GM08714 (cell line): ENCODE measurements around the gene NSUN4.

Source experiments
- H3K4me3 ChIP-seq: fragments of 200-500 bp; sonication (Bioruptor generic); 2 replicates; pipeline ENCODE4 v1.5.1; 2014; ENCODE audit warnings: mild to moderate bottlenecking, low read length, inconsistent platforms
- ZNF274 ChIP-seq: IDR thresholded peaks from 2 replicates; pipeline ENCODE4 v1.6.1; 2012; ENCODE audit warnings: mild to moderate bottlenecking, low read depth, low read length

NSUN4 gene

DNA sequence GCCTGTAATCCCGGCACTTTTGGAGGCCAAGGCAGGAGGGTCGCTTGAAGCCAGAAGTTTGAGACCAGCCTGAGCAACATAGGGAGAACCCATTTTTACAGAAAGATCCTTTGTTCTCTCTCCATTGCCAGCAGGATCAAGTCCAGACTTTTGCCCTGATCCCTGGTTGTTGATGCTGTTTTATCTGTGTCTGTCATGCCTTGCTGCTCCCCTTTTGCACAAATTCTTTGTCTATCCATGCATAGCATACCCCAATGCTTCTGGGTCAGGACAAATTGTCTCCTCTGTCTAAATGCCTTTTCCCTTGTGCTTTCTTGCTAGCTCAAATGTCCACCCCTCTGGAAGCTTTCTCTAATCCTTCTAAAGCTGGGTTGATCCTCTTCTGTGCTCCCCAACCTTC, 28.2 kb downstream of the NSUN4 start:
- no peak for TF ChIP-seq ZNF274
- H3K4me3 ChIP-seq: no peak overlapping the region

DNA sequence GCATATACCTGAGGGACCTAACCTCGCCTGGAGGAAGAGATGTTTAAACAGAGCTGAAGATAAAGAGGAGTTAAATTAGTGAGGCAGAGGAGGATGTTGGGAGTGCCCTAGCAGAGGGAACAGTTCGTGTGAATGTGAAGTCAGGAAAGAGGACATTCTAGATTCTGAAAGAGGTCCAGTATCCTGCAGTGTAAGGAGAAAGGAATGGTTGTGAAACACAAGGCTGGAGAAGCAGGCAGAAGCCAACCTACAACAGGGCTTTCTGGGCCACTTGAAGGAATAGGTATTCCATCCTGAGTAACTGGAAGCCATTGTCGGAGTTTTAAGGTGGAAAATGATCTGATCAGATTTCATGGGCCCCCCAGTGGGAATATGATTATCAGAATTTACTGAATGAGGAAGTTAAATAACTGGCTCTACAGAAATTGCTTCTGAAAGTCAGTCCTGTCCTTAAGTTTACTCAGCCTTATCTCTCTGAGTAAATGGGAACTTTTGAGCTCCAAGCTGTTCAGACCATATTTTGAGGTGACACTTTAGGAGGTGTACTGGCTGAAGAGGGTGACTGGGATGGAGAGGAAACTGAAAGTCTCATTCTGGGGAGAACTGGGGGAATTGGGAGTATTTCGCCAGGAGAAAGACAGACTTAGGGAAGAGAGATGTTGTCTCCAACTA, 29.1 kb downstream of the NSUN4 start:
- TF ChIP-seq ZNF274: no peak
- H3K4me3 ChIP-seq: no peak overlapping the region

DNA sequence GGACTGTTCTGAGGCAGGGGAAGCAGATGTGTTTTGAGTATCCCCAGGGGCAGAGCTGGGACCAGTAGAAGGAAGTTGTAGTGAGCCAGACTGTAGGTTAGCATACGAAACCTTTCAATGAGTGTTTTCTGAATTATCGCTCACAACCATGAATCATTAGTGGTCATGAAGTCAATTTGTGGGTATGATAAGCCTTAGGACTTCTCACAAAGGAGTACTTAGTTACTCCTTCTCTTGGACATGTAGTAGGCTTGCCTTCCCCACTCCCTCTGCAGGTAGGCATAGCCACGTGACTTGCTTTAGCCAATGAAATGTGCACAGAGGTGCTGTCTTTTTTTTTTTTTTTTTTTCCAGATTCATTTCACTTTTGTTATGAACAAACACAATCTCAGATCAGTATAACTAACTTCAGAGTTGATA, 29.6 kb downstream of the NSUN4 start:
- H3K4me3 ChIP-seq: no peak overlapping the region
- TF ChIP-seq ZNF274: no peak

DNA sequence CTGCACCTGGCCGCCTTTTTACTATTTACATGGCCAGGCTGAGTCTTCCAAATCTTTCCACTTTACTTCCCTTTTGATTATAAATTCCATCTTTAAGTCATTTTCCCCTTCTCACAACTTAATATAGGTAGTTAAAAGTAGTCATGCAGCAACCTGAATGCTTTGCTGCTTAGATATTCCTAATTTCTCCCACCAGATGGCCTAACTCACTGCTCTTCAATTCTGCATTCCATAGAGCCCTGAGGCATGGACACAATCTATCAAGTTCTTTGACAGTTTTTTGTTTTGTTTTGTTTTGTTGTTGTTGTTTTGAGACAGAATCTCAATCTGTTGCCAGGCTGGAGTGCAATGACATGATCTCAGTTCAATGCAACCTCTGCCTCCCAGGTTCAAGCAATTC, 31.8 kb downstream of the NSUN4 start:
- H3K4me3 ChIP-seq: no peak overlapping the region
- no peak for TF ChIP-seq ZNF274

DNA sequence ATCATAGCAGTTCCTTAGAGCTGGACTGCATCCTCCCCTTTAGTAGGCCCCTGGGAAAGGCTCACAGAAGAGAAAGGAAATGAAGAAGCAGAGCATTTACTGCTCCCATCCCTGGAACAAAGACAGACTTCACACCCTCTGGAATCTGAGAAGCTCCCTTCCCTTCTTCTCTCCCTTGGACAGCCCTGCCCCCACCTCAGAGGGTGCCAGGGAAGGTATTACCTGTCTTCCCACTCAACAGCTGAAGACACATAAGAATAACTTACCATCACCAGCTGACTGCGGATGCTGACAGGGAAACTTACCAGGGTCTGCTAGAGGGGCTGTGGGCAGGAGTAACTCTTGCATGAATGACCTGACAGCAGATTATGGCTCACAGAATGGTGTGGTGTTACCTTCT, 39.4 kb downstream of the NSUN4 start:
- no peak for TF ChIP-seq ZNF274
- no peak overlapping the region for H3K4me3 ChIP-seq

DNA sequence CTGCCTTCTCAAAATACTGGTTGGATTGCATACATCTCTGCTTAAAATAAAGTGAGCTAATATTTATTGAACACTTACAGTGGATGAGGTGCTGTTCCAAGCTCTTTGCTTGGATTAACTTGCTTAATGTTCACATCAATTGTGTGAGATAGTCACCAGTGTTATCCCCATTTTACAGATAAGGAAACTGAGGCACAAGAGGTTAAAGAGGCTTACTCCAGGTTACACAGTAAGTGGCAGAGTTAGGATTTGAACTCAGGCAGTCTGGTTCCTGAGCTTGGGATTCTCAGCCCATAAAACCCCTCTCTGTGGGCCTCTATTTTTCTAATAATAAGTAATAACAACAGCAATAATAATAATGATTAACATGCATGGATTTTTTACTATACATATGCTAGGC, 39.9 kb downstream of the NSUN4 start:
- no peak overlapping the region for H3K4me3 ChIP-seq
- no peak for TF ChIP-seq ZNF274

DNA sequence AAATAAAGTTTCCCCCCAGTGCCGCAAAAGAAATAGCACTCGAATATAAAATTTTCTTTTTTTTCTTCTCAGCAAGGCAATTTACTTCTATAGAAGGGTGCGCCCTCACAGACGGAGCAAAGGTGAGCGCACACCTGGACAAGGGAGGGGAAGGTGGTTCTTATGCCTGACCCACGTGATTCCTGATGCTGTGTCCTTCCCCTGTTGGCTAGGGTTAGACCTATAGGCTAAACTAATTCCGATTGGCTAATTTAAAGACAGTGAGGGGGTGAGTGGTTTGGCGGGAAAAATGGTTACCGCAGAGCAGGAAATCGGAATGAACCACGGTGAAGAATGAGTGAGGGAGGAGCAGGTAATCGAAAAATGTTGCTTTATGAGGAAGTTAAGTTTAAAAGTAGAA, 52.9 kb downstream of the NSUN4 start:
- no peak overlapping the region for H3K4me3 ChIP-seq
- TF ChIP-seq ZNF274: no peak

DNA sequence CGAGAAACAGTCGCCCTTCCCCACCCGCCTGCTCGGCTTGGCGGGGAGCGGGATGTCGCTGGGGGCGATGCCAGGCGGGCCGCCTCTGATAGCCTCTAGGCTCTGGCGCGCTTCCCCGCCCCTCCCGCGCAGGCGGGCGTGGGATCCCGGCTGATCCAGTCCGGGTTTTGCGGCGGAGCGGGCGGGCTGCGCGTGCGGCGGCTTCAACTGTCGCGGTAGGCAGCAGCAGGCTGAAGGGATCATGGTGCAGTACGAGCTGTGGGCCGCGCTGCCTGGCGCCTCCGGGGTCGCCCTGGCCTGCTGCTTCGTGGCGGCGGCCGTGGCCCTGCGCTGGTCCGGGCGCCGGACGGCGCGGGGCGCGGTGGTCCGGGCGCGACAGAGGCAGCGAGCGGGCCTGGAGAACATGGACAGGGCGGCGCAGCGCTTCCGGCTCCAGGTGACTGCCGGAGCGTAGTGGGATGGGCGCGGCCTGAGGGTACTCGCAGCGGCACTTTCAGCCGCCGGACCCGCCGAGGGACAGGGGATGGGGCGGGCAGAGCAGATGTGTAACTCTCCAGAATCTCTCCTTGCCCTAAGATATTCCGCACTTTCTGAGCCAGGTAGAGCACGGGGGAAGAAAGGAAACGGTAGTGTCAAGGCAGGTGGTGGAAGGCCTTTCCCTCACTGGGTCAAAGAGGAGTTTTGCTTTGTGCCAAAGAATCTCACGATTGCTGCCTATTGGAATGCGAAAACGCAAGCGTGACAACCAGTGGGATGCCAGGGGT, 53.7 kb downstream of the NSUN4 start, which contains the start of gene FAAH:
TSS of gene FAAH (plus strand) at position 210 of the 764 bp plus-strand sequence. CDS start at position 242, 32 bp downstream.
- peak within 1 kb of the TSS; percentile 19; the same call in 1 of the 2 replicates for H3K4me3 ChIP-seq

DNA sequence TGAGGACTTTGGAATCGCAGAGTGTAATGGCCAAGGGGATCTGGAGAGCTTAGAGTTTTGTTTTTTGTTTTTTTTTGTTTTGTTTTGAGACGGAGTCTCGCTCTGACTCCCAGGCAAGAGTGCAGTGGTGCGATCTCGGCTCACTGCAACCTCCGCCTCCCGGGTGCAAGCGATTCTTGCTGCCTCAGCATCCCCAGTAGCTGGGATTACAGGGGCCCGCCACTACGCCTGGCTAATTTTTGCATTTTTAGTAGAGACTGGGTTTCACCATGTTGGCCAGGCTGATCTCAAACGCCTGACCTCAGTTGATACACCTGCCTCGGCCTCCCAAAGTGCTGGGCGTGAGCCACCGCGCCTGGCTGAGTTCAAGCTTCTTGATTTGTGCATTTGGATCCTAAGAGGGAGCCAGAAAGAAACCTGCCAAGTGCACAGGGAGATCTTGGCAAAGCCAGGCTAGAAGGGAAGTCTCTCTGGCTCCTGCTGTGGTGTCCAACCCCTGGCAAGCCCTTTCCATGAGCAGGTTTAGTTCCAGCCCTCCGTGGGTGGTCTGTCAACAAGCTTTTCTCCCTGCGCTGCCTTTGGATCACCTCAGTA, 54.4 kb downstream of the NSUN4 start:
- H3K4me3 ChIP-seq: no peak overlapping the region
- TF ChIP-seq ZNF274: no peak

More for the DNA sequence above, 53.7 kb downstream of the NSUN4 start, which contains the start of gene FAAH:
- TF ChIP-seq ZNF274: no peak

DNA sequence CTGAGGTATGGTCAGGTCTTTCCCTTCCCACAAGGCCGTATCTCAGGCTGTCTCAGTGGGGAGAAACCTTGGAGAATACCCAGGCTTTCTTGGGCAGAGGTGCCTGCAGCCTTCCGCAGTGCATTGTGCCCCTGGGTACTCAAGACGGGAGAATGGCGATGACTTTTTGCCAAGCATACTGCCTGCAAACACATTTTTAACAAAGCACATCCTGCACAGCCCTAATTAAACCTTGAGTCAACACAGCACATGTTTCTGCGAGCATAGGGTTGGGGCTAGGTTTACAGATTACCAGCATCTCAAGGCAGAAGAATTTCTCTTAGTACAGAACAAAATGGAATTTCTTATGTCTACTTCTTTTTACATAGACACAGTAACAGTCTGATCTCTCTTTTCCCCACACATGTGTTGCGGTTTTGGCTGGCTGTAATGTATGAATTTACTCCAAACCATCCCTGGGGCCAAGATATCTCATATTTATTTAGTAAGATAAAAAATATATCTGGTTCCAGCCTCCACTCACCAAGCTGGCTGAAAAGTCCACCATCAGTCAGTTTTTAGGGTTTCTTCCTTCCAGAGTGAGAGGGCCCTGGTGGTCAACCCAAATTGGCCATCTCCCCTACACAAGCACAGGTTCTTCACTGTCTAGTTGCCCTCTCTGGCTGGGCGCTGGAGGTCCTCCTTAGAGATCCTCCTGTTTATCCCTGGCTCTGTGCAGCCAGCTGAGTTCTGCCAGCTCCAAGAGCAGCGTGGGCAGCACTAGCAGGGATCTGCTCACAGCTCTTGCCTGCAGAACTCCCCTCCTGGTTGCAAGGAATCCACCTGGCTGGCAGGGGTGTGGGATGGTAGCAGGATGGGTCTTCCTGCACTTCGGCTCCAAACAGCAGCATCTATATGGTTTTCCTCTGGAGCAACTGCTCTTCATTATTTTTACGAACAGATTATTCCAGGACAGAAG, 56.1 kb downstream of the NSUN4 start:
- no peak for TF ChIP-seq ZNF274
- no peak overlapping the region for H3K4me3 ChIP-seq

DNA sequence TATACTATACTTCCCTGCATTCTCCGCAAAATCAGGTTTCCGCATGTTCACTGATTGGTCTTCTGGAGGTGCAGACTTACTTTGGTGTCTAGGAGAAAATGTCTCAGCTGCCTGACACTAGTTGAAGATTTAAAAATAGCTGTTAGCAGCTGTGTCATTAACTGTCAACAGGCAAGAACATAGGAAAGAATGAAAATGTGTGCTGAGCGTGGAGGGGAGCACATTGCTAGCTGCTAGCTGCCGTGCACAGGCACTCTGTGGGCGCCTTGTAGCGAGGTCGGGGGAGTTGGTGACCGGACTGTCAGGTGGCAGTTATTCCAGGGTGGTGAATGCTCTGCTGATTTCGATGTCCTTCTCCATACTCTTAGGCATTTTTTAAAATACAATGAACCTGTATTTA, 58.7 kb downstream of the NSUN4 start:
- no peak overlapping the region for H3K4me3 ChIP-seq
- TF ChIP-seq ZNF274: no peak

DNA sequence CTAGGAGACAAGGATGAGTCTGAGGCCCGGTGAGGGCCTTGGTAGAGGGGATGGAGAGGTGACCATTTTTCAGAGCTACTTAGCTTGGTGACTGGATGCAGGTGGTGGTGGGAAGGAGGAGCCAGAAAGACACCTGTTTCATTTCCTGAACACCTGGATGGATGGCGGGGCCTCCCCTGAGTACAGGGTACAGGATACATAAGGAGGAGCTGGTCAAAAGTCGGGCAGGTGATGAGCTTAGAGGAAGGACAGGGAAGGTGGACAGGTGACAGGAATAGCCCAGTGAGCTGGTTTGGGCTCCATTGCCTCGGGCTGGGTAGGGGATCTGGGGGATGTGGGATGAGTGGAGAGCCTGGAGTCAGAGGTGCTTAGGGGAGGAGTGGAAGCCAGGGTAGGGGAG, 59.8 kb downstream of the NSUN4 start:
- no peak for TF ChIP-seq ZNF274
- H3K4me3 ChIP-seq: no peak overlapping the region

DNA sequence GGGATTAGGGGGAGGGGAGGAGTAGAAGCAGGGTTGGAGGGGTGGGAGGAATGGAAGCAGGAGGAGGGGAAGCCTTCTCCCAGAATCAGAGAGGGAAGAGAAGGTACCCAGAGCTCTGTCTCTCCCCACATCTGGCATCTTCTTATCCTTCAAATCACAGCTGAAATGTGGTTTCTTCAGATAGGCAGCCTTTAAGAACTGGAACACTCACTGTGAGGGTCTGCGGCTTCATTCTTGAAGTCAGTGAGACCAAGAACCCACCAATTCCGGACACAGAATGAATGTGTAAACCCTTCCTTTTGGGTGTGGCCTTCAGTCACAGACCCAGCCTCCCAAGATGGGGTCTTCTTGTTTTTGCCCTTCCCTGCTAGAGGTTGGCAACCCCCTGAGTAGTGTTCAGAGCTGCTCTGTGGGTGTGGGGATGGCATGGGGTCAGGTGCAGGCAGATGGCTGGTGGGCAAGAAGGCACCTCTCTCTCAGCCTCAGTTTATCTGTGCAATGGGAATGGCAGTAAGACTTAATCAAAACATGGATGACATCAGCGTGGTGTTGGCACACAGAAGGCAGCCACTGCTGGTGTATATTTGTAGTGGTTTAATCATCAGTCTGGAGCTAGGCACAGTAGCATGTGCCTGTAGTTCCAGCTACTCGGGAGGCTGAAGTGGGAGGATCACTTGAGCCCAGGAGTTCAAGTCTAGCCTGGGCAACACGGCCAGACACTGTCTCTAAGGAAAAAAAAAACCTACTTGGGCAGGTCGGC, 60.7 kb downstream of the NSUN4 start:
- H3K4me3 ChIP-seq: no peak overlapping the region

More for the DNA sequence above, 60.7 kb downstream of the NSUN4 start:
- TF ChIP-seq ZNF274: no peak
